ENCODE measurements around the gene MAP3K21.

DNA sequence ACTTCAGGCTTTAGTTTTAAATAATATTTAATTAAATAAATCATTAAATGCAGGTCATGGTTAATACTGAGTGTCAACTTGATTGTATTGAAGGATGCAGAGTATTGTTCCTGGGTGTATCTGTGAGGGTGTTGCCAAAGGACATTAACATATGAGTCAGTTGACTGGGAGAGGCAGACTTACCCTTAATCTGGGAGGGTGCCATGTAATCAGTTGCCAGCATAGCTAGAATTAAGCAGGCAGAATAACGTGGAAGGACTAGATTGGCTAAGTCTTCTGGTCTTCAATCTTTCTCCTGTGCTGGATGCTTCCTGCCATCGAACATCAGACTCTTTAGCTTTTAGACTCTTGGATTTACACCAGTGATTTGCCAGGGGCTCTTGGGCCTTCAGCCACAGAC, 85.3 kb downstream of the MAP3K21 start:
- TF ChIP-seq CTCF (IDR thresholded peaks at IDR 0.05) (no peak), POLR2A (IDR thresholded peaks at IDR 0.05; ENCODE audit: low read depth) (no peak), EP300 (IDR thresholded peaks at IDR 0.05) (no peak)
